HEK293 (cell line): ENCODE measurements around the gene ADCY6.

Source experiments
- CTCF ChIA-PET: fragments of 350-600 bp; formaldehyde crosslinking; extraction: SDS; loops from one replicate; lab custom pipeline; 2021; ENCODE audit warnings: antibody characterized with exemption; lab: Yijun Ruan, JAX
- POLR2A ChIA-PET: fragments of 300-600 bp; formaldehyde crosslinking; extraction: SDS; loops from one replicate; lab custom pipeline; 2020; ENCODE audit warnings: antibody characterized with exemption, inconsistent platforms; lab: Yijun Ruan, JAX
- H3K27ac ChIP-seq: fragments of 200-500 bp; sonication (Bioruptor generic); 2 replicates; pipeline ENCODE4 v1.5.1; 2014; ENCODE audit warnings: low read depth, low read length, control low read depth, inconsistent platforms; ENCODE audit errors: extremely low read depth
- H3K36me3 ChIP-seq, 2 experiments: fragments of 200-500 bp in 1 of 2; sonication (Bioruptor generic) in 1 of 2; 1 replicate in 1 of 2; 2 replicates in 1 of 2; pipeline ENCODE4 v1.5.1; 2014 to 2017; ENCODE audit warnings: inconsistent platforms in 2 of 2, low read length in 2 of 2; ENCODE audit not compliant: control insufficient read depth in 2 of 2, insufficient read depth in 1 of 2
- H3K4me1 ChIP-seq: fragments of 200-500 bp; sonication (Bioruptor generic); 2 replicates; pipeline ENCODE4 v1.5.1; 2014; ENCODE audit warnings: mild to moderate bottlenecking, low read length, inconsistent platforms; ENCODE audit not compliant: control insufficient read depth, insufficient read depth
- H3K4me3 ChIP-seq: 2 replicates; pipeline ENCODE4 v1.5.1; 2011; ENCODE audit warnings: low read depth, mild to moderate bottlenecking, control low read depth, low read length, moderate library complexity
- H3K9me3 ChIP-seq: fragments of 200-500 bp; sonication (Bioruptor generic); 2 replicates; pipeline ENCODE4 v1.5.1; 2014; ENCODE audit warnings: low read depth, low read length, inconsistent platforms; ENCODE audit not compliant: control insufficient read depth, insufficient read depth
- EGR2 ChIP-seq: fragments of 450-650 bp; formaldehyde crosslinking; IDR thresholded peaks from 2 replicates; pipeline ENCODE4 v1.5.1; 2016; ENCODE audit warnings: low read depth, missing biosample characterization, missing genetic modification characterization
- GLI4 ChIP-seq: fragments of 450-650 bp; formaldehyde crosslinking; IDR thresholded peaks from 2 replicates; pipeline ENCODE4 v1.5.1; 2016; ENCODE audit warnings: missing biosample characterization, missing genetic modification characterization
- HIC1 ChIP-seq: fragments of 450-650 bp; formaldehyde crosslinking; IDR thresholded peaks from 2 replicates; pipeline ENCODE4 v1.5.1; 2016; ENCODE audit warnings: missing biosample characterization, missing genetic modification characterization
- HOXD13 ChIP-seq: sonication (generic); formaldehyde crosslinking; IDR thresholded peaks from 2 replicates; pipeline ENCODE4 v1.8.0; 2022; ENCODE audit warnings: missing genetic modification reagents, borderline replicate concordance
- SCRT1 ChIP-seq: fragments of 450-650 bp; formaldehyde crosslinking; IDR thresholded peaks from 2 replicates; pipeline ENCODE4 v1.5.1; 2016; ENCODE audit warnings: missing biosample characterization, missing genetic modification characterization, borderline replicate concordance
- SCRT2 ChIP-seq: fragments of 450-650 bp; formaldehyde crosslinking; IDR thresholded peaks from 2 replicates; pipeline ENCODE4 v1.5.1; 2016; ENCODE audit warnings: missing biosample characterization, missing genetic modification characterization
- ZFHX2 ChIP-seq: fragments of 450-650 bp; formaldehyde crosslinking; conservative IDR thresholded peaks from 2 replicates; pipeline ENCODE4 v1.5.1; 2016; ENCODE audit warnings: missing biosample characterization, missing genetic modification characterization
- ZNF114 ChIP-seq: fragments of 450-650 bp; formaldehyde crosslinking; IDR thresholded peaks from 2 replicates; pipeline ENCODE4 v1.5.0; 2017; ENCODE audit warnings: missing biosample characterization, missing genetic modification characterization
- ZNF121 ChIP-seq: fragments of 450-650 bp; formaldehyde crosslinking; IDR thresholded peaks from 2 replicates; pipeline ENCODE4 v1.5.1; 2016; ENCODE audit warnings: missing biosample characterization, missing genetic modification characterization
- ZNF23 ChIP-seq: fragments of 450-650 bp; formaldehyde crosslinking; IDR thresholded peaks from 2 replicates; pipeline ENCODE4 v1.5.1; 2016; ENCODE audit warnings: missing biosample characterization, missing genetic modification characterization, borderline replicate concordance
- ZNF335 ChIP-seq: fragments of 450-650 bp; formaldehyde crosslinking; conservative IDR thresholded peaks from 2 replicates; pipeline ENCODE4 v1.5.1; 2016; ENCODE audit warnings: missing biosample characterization, missing genetic modification characterization
- ZNF404 ChIP-seq: fragments of 450-650 bp; formaldehyde crosslinking; IDR thresholded peaks from 2 replicates; pipeline ENCODE4 v1.5.1; 2017; ENCODE audit warnings: missing biosample characterization, missing genetic modification characterization
- ZNF423 ChIP-seq: fragments of 450-650 bp; formaldehyde crosslinking; IDR thresholded peaks from 2 replicates; pipeline ENCODE4 v1.5.1; 2016; ENCODE audit warnings: missing biosample characterization, missing genetic modification characterization
- ZNF514 ChIP-seq: fragments of 450-650 bp; formaldehyde crosslinking; IDR thresholded peaks from 2 replicates; pipeline ENCODE4 v1.5.1; 2016; ENCODE audit warnings: missing biosample characterization, missing genetic modification characterization
- ZNF544 ChIP-seq: fragments of 450-650 bp; formaldehyde crosslinking; IDR thresholded peaks from 2 replicates; pipeline ENCODE4 v1.5.0; 2017; ENCODE audit warnings: missing biosample characterization, missing genetic modification characterization
- ZNF558 ChIP-seq: fragments of 450-650 bp; formaldehyde crosslinking; IDR thresholded peaks from 2 replicates; pipeline ENCODE4 v1.5.1; 2016; ENCODE audit warnings: missing biosample characterization, missing genetic modification characterization
- ZNF560 ChIP-seq: fragments of 450-650 bp; formaldehyde crosslinking; IDR thresholded peaks from 2 replicates; pipeline ENCODE4 v1.5.1; 2017; ENCODE audit warnings: missing biosample characterization, missing genetic modification characterization, borderline replicate concordance
- TF ChIP-seq, protein P1 (sequence below): fragments of 450-650 bp; formaldehyde crosslinking; IDR thresholded peaks from 2 replicates; pipeline ENCODE4 v1.5.1; 2017; ENCODE audit warnings: missing biosample characterization, missing genetic modification characterization

The ADCY6 gene

DNA sequence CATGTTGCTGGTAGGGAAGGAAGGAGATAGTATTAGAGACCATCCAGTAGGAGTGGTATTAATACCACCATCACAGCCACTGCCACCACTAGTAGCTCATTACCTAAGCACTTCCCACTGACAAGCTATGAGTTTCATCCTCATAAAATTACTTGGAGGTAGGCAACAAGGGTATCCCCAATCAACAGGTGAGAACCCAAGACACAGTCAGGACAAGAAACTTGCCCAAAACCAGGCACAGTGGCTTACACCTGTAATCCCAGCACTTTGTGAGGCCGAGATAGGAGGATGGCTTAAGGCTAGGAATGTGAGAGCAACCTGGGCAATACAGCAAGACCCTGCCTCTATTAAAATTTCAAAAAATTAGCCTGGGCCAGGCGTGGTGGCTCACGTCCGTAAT, 5.5 kb downstream of the ADCY6 start:
- CTCF ChIA-PET, result interaction anchor here (2.4 kb wide), 1 partner anchor 31 kb away, joined by 12 read pairs; no protein-coding TSS in a partner anchor
- Histone ChIP-seq H3K9me3 (no peaks in the 10 kb centered on the region), H3K36me3 (peaks cover 0 to 30% of the 10 kb centered on the region in 2 experiments; a peak in 2 of 3 replicates), H3K4me1 (peaks cover 6% of the 10 kb centered on the region), H3K4me3 (no peak overlapping the region), H3K27ac (no peak overlapping the region)
- POLR2A ChIA-PET, result no interaction called here
- peak; percentile 85 for TF ChIP-seq SCRT2 (tag by site-specific recombination)
- TF ChIP-seq SCRT1 (tag by site-specific recombination), result peak; percentile 73
- TF ChIP-seq ZNF121, result peak; percentile 45; the same call in 1 of the 2 replicates
- TF ChIP-seq ZNF558 (tag by site-specific recombination), result no peak
- no peak for TF ChIP-seq ZNF114 (tag by site-specific recombination)

GRCh38 chr12:48782457-48783395, 6.2 kb downstream of the ADCY6 start:
- no peak overlapping the region for H3K27ac ChIP-seq
- ChIA-PET POLR2A (interaction anchor here (0.5 kb wide), 1 partner anchor 209 kb away, joined by 4 read pairs; no protein-coding TSS in a partner anchor), CTCF (interaction anchor here (0.6 to 2.4 kb wide), 3 partner anchors 30 to 71 kb away, joined by 3 to 12 read pairs (median 3); no protein-coding TSS in a partner anchor)
- TF ChIP-seq ZNF423 (no peak), HIC1 (peak; percentile 7; the same call in 1 of the 2 replicates), GLI4 (tag by site-specific recombination) (no peak), ZFHX2 (tag by site-specific recombination) (peak; percentile 43), EGR2 (peak; percentile 22; the same call in 1 of the 2 replicates)
- H3K36me3 ChIP-seq, result peaks cover 0 to 37% of the 10 kb centered on the region in 2 experiments; a peak in 2 of 3 replicates
- peaks cover 6% of the 10 kb centered on the region for H3K4me1 ChIP-seq
- H3K4me3 ChIP-seq, result no peak overlapping the region
- H3K9me3 ChIP-seq, result no peaks in the 10 kb centered on the region

DNA sequence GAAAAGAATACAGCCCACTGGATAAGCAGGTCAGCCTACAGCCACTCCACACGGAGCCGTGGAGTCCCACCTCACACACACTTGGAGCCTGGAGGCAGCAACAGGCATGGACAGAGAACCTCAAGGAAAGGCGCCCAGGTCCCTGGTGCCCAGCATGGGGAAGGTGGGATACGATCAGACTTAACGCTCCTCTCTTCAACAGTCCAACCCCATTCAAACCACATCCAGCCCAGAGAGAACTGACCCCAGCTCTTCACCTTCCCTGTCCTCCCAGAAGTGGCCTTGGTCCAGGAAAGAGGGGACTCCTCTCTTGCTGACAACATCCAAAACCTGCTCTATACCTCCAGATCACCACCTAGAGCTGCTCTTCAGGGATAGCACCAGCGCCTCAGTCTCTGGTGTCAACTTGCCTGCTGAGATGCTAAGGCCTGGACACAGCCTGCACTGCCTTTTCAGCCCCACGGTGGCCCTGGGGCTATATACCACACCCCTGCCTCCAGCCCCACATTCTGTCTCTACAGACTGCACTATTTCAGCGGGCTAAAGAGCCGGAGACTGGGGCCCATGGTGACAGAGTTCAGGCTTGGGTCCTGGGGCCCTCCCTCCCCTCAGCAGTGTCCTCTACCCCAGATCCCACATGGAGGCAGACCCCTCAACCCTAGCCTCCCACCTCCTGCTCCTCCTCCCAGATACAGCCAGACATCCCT, 7.0 kb downstream of the ADCY6 start:
- no peaks in the 10 kb centered on the region for H3K9me3 ChIP-seq
- CTCF ChIA-PET, result interaction anchor here (0.6 to 1.4 kb wide), 2 partner anchors 30 to 72 kb away, joined by 3 read pairs; no protein-coding TSS in a partner anchor
- no peak overlapping the region for H3K27ac ChIP-seq
- H3K4me3 ChIP-seq, result no peak overlapping the region
- peaks cover 1% of the 10 kb centered on the region; the same call in 1 of the 2 replicates for H3K4me1 ChIP-seq
- POLR2A ChIA-PET, result no interaction called here
- peaks cover 0 to 45% of the 10 kb centered on the region in 2 experiments; a peak in 2 of 3 replicates for H3K36me3 ChIP-seq
- TF ChIP-seq ZNF514 (tag by site-specific recombination), result no peak
- peak; percentile 30; the same call in 1 of the 2 replicates for TF ChIP-seq SCRT2 (tag by site-specific recombination)

DNA sequence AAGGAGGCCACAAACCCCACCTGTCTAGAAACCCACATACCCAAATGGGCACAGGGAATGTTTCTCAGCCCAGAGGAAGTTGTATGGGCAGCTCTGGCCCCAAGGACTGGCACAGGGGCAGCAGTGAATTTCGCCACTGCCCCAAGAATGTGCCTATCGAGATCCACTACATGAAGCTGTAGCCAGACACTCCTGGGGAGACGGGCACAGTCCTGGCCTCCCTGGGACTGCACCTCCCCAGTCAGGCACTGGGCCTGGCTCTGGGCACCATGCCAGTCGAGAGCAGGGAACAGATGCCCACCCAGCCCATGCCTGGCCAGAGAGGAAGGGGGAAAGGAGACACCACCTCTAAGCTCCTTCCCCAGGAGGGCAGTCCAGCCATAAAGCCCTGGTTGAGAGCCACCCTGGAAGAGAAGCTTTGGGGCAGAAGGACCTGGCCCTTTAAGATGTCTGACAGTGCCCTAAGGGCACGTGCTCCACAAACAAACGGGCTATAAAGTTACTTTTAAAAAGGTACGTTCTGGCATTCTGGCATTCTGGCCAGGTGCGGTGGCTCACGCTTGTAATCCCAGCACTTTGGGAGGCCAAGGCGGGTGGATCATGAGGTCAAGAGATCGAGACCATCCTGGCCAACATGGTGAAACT, 8.4 kb downstream of the ADCY6 start:
- no peak overlapping the region for H3K27ac ChIP-seq
- H3K9me3 ChIP-seq, result no peaks in the 10 kb centered on the region
- H3K36me3 ChIP-seq, result peaks cover 0 to 58% of the 10 kb centered on the region in 2 experiments; a peak in 2 of 3 replicates
- POLR2A ChIA-PET, result no interaction called here
- TF ChIP-seq, protein P1, sequence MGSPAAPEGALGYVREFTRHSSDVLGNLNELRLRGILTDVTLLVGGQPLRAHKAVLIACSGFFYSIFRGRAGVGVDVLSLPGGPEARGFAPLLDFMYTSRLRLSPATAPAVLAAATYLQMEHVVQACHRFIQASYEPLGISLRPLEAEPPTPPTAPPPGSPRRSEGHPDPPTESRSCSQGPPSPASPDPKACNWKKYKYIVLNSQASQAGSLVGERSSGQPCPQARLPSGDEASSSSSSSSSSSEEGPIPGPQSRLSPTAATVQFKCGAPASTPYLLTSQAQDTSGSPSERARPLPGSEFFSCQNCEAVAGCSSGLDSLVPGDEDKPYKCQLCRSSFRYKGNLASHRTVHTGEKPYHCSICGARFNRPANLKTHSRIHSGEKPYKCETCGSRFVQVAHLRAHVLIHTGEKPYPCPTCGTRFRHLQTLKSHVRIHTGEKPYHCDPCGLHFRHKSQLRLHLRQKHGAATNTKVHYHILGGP (tag by site-specific recombination), result no peak
- TF ChIP-seq ZNF23 (tag by site-specific recombination) (no peak), ZNF544 (tag by site-specific recombination) (no peak), ZNF335 (tag by site-specific recombination) (peak; percentile 51), ZNF404 (tag by site-specific recombination) (no peak), HOXD13 (no peak), ZNF560 (no peak)
- no peaks in the 10 kb centered on the region for H3K4me1 ChIP-seq
- no peak overlapping the region for H3K4me3 ChIP-seq
- CTCF ChIA-PET, result interaction anchor here (0.6 to 1.2 kb wide), 4 partner anchors 13 to 252 kb away, joined by 3 to 4 read pairs (median 3); no protein-coding TSS in a partner anchor
